ENCODE data around the gene AP2B1. TPM values are rescaled to one million over a fixed set of nuclear protein-coding genes. Genes with fewer than 3 reads are reported as not detected.

AP2B1 gene
- total and polyA plus RNA-seq, 11 donors: 25.0 to 166 (median 122) TPM

- Histone ChIP-seq H3K27me3 (no peaks in the 10 kb centered on the region), H3K36me3 (no peaks in the 10 kb centered on the region), H3K27ac (no peak overlapping the region), H3K9me3 (no peaks in the 10 kb centered on the region), H3K4me1 (peaks cover 0 to 15% (median 9%) of the 10 kb centered on the region in 12 donors), H3K4me3 (no peak overlapping the region)
- ATAC-seq (no peak), DNase-seq (no peak)
- TF ChIP-seq POLR2A (IDR thresholded peaks at IDR 0.05) (no peak), CTCF (IDR thresholded peaks at IDR 0.05) (no peak)
- 93 to 95% (median 94%) methylated on average over 11 to 24 of the region's 24 CpGs for WGBS, 4 donors
- intact Hi-C loops (cut with DNase I): loop anchor here in 2 of 10 donors (2.0 kb wide), 1 partner anchor 38 kb away; no protein-coding TSS in a partner anchor
These were observed 179.4 kb downstream of the AP2B1 start for GRCh38 chr17:35766489-35766877.

- Histone ChIP-seq H3K27ac (no peak overlapping the region), H3K36me3 (no peaks in the 10 kb centered on the region), H3K27me3 (no peaks in the 10 kb centered on the region), H3K4me1 (peaks cover 0 to 15% (median 9%) of the 10 kb centered on the region in 12 donors), H3K4me3 (no peak overlapping the region), H3K9me3 (no peaks in the 10 kb centered on the region)
- no peak for TF ChIP-seq POLR2A (IDR thresholded peaks at IDR 0.05)
- peak; percentile 35 to 67 (median 58) for TF ChIP-seq CTCF (IDR thresholded peaks at IDR 0.05)
- DNase-seq: peak in 1 of 5 donors; percentile 45
- peak in 2 of 4 donors; percentile 24 to 25 for ATAC-seq
- intact Hi-C loops (cut with DNase I): loop anchor here in 6 of 10 donors (1.0 to 2.0 kb wide), 2 partner anchors 37 to 38 kb away; no protein-coding TSS in a partner anchor
- 42 to 52% (median 48%) methylated on average over 7 of the region's 7 CpGs for WGBS, 4 donors
These were observed 179.9 kb downstream of the AP2B1 start for GRCh38 chr17:35766903-35767510.

- no peak for TF ChIP-seq POLR2A (IDR thresholded peaks at IDR 0.05)
- TF ChIP-seq CTCF (IDR thresholded peaks at IDR 0.05): no peak
- DNase-seq (no peak), ATAC-seq (no peak)
- 88 to 95% (median 89%) methylated on average over 2 of the region's 2 CpGs for WGBS, 4 donors
- Histone ChIP-seq H3K36me3 (no peaks in the 10 kb centered on the region), H3K27me3 (no peaks in the 10 kb centered on the region), H3K4me1 (peaks cover 0 to 22% (median 11%) of the 10 kb centered on the region in 12 donors), H3K4me3 (no peak overlapping the region), H3K9me3 (no peaks in the 10 kb centered on the region), H3K27ac (no peak overlapping the region)
- intact Hi-C loops (cut with DNase I): loop anchor here in 1 of 10 donors (1.0 kb wide), 1 partner anchor 33 kb away; no protein-coding TSS in a partner anchor
These were observed 181.7 kb downstream of the AP2B1 start for GRCh38 chr17:35768797-35769196.

GRCh38 chr17:35769895-35770486 lies 182.9 kb downstream of the AP2B1 start:
- Histone ChIP-seq H3K27me3 (no peaks in the 10 kb centered on the region), H3K9me3 (no peaks in the 10 kb centered on the region), H3K27ac (no peak overlapping the region), H3K4me1 (peaks cover 0 to 22% (median 10%) of the 10 kb centered on the region in 12 donors), H3K4me3 (no peak overlapping the region), H3K36me3 (no peaks in the 10 kb centered on the region)
- ATAC-seq: no peak
- no peak for DNase-seq
- TF ChIP-seq CTCF (IDR thresholded peaks at IDR 0.05) (peak in 5 of 12 donors; percentile 6 to 19 (median 16)), POLR2A (IDR thresholded peaks at IDR 0.05) (no peak)
- WGBS, 4 donors: 92 to 96% (median 94%) methylated on average over 17 to 48 of the region's 48 CpGs
- intact Hi-C loops (cut with DNase I): no loop called here

Data from heart left ventricle (tissue), 16 donors.